Kidney tubule cell (primary cell): Measurements from ENCODE around the gene POU2AF2.

Source experiments
- DNase-seq: peaks from one replicate; pipeline ENCODE4 v3.0.0-alpha.2; 2018; ENCODE audit warnings: low spot score

Gene POU2AF2

DNA sequence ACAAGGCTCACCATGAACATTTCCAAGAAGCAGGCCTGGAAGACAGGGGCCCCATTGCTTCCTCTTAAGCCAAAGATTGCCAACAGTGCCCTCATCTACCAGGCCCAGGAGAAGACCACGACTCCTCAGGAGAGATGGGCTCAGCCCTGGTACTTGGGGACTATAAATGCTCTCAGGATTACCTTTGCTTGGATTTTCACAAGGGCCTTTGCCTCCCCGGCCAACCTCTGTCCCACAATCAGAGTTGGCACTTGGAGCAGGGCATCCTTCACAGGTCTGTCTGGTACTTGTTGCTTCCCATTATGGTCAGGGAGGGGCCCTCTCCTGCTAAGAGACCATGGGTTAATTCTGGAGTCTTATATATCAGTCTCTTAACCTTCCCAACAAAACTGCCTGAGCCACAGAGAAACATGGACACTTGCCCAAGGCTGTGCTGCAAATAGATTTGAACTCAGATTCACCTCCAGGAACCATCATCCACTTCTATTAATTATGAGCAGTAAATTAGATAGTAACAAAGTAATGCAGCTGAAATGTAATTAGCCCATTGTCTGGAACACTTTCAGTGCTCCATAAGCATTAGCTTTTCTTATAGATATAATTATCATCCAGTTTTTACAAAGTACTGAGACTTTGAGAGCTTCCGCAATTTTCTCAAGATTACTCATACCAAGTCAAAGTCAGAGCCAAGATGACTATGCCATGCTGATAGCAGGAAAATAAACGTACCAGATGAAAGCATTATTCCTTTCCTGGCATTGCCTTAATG is 86.4 kb downstream of the POU2AF2 start:
- peak; percentile 25 for DNase-seq

DNA sequence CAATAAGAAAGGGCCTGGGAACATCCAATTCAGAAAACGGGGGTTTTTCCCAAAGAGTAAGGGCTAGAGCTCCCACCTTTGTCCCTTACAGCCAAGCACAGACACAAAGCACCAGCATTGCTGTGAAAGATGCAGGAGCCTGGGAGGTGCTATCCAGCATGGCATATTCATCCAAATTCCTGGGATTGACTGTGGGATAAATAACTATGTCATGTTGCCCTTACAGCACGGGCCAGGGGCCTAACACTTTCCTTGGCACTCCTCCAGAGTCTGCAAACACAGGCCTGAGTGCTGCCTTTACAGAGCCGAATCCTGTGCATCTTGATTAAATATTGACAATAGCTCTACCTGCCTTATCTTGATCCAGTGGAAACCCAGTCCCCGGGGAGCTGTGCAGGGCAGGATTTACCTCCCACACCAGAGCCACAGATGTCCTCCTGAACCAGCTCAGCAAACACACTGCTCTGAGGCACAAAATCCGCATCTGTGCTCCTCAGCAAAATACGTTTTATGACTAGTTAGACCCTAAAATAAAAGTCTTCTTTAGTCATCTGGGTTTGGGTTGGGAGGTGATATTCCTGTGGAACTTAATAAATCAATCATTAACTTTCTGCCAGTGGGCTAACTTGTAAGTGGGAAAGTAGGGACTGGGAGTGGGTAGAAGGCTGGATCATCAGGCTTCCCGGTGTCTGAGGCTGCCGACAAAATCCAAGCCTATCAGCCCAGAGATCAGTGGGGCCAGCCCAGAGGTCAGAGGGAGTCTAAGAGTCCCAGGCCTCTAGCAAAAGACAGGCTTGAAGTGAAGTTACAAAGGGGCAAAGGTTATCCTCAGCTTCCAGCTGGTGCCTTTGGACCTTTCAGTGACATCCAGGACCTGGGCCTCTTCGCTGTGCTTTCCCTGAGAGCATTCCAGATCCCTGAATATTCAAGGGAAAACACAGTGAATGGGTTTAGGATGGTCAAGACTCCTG is 89.3 kb downstream of the POU2AF2 start:
- DNase-seq: peak; percentile 28

DNA sequence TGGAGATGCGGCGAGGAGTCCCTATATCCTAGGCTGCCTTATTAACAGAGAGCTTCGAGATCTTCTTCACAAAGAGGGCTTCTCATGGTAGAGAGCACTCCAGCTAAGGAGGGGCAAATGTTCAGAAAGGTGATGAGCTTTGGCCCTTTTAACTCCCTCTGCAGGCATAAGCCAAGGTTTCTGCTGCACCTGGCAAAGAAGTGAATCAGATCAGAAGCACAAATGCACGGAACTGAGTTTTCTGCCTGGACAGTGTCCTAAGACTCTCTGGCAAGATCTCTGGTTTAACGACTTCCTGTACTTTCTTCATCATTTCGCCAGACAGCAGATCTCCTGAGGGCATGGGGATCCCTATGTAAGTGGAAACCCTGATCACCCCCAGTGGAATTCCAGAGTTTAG is 90.0 kb downstream of the POU2AF2 start:
- no peak for DNase-seq
